ENCODE measurements around the gene FAM98C.

The FAM98C gene

DNA sequence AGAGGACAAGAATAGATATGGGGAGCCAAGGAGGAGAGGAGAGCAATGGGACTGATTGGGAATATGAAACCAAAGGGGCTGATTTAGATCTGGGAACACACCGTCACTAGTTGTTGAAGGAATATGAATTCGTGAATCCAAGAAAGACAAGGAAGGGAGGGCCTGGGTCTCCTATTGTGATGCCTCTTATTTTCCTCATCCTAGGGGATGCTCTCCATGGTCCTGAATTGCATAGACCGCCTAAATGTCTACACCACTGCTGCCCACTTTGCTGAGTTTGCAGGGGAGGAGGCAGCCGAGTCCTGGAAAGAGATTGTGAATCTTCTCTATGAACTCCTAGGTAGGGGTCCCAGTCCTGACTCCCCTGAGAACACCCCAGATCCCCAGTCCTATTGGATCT is 52.1 kb downstream of the FAM98C start:
- H3K4me1 ChIP-seq (ENCODE audit: insufficient read depth, low read length) = no peaks in the 10 kb centered on the region
- TF ChIP-seq, protein P1, sequence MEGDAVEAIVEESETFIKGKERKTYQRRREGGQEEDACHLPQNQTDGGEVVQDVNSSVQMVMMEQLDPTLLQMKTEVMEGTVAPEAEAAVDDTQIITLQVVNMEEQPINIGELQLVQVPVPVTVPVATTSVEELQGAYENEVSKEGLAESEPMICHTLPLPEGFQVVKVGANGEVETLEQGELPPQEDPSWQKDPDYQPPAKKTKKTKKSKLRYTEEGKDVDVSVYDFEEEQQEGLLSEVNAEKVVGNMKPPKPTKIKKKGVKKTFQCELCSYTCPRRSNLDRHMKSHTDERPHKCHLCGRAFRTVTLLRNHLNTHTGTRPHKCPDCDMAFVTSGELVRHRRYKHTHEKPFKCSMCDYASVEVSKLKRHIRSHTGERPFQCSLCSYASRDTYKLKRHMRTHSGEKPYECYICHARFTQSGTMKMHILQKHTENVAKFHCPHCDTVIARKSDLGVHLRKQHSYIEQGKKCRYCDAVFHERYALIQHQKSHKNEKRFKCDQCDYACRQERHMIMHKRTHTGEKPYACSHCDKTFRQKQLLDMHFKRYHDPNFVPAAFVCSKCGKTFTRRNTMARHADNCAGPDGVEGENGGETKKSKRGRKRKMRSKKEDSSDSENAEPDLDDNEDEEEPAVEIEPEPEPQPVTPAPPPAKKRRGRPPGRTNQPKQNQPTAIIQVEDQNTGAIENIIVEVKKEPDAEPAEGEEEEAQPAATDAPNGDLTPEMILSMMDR (IDR thresholded peaks at IDR 0.05; ENCODE audit: borderline replicate concordance, extremely low read depth, low read length, poor library complexity, severe bottlenecking) = no peak
- TF ChIP-seq EZH2 (IDR thresholded peaks at IDR 0.05; ENCODE audit: borderline replicate concordance, low read depth, low read length, severe bottlenecking) = no peak
- ATAC-seq (ENCODE audit: insufficient read depth, low read depth) = peak; percentile 76; the same call in 2 of the 3 replicates
- no peaks in the 10 kb centered on the region for H3K79me2 ChIP-seq (ENCODE audit: insufficient read depth, low read length)
- H3K4me2 ChIP-seq (ENCODE audit: insufficient read depth, low read length) = no peak overlapping the region
- H3K27ac ChIP-seq (ENCODE audit: low read length) = no peak overlapping the region
- no peaks in the 10 kb centered on the region for H3K27me3 ChIP-seq (ENCODE audit: insufficient read depth, low read length, poor library complexity)
- peak; percentile 50 for DNase-seq
- H3K9me3 ChIP-seq (ENCODE audit: insufficient read depth, low read length, severe bottlenecking) = no peaks in the 10 kb centered on the region
- H3K4me3 ChIP-seq (ENCODE audit: low read depth in 1 of 2, low read length in 2 of 2) = no peak overlapping the region
- H2AFZ ChIP-seq (ENCODE audit: low read depth, low read length) = no peak overlapping the region
- H4K20me1 ChIP-seq (ENCODE audit: insufficient read depth, low read length) = 0 out of 2 replicates have a peak, but pooled peaks cover 1% of the 10 kb centered on the region
- no peaks in the 10 kb centered on the region for H3K36me3 ChIP-seq (ENCODE audit: insufficient read depth, low read length)
- no peak overlapping the region for H3K9ac ChIP-seq (ENCODE audit: low read depth, low read length)

DNA sequence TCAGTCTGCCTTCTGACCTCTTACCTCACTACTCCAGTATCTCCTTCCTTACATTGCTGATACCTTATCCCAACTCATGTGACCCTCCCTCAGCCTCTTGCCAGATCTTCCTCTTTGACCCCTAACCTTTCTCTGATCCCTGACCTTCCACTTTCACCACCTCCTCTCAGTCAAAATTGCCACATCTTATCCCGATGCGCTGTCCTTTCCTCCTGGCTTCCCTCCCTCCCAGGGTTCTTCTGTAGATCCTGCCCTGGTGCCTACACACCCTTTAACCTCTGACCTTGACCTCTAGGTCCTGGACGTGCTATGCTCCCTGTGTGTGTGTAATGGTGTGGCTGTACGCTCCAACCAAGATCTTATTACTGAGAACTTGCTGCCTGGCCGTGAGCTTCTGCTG is 54.3 kb downstream of the FAM98C start:
- no peak overlapping the region for H3K9ac ChIP-seq (ENCODE audit: low read depth, low read length)
- no peak overlapping the region for H3K27ac ChIP-seq (ENCODE audit: low read length)
- H3K4me2 ChIP-seq (ENCODE audit: insufficient read depth, low read length) = no peak overlapping the region
- no peaks in the 10 kb centered on the region for H3K4me1 ChIP-seq (ENCODE audit: insufficient read depth, low read length)
- no peaks in the 10 kb centered on the region for H4K20me1 ChIP-seq (ENCODE audit: insufficient read depth, low read length)
- H3K36me3 ChIP-seq (ENCODE audit: insufficient read depth, low read length) = no peaks in the 10 kb centered on the region
- TF ChIP-seq EZH2 (IDR thresholded peaks at IDR 0.05; ENCODE audit: borderline replicate concordance, low read depth, low read length, severe bottlenecking) = no peak
- TF ChIP-seq, protein P1 (IDR thresholded peaks at IDR 0.05; ENCODE audit: borderline replicate concordance, extremely low read depth, low read length, poor library complexity, severe bottlenecking) = no peak
- no peaks in the 10 kb centered on the region for H3K79me2 ChIP-seq (ENCODE audit: insufficient read depth, low read length)
- H3K9me3 ChIP-seq (ENCODE audit: insufficient read depth, low read length, severe bottlenecking) = no peaks in the 10 kb centered on the region
- no peak for ATAC-seq (ENCODE audit: insufficient read depth, low read depth)
- no peaks in the 10 kb centered on the region for H3K27me3 ChIP-seq (ENCODE audit: insufficient read depth, low read length, poor library complexity)
- no peak overlapping the region for H2AFZ ChIP-seq (ENCODE audit: low read depth, low read length)
- DNase-seq = no peak
- H3K4me3 ChIP-seq (ENCODE audit: low read depth in 1 of 2, low read length in 2 of 2) = no peak overlapping the region

DNA sequence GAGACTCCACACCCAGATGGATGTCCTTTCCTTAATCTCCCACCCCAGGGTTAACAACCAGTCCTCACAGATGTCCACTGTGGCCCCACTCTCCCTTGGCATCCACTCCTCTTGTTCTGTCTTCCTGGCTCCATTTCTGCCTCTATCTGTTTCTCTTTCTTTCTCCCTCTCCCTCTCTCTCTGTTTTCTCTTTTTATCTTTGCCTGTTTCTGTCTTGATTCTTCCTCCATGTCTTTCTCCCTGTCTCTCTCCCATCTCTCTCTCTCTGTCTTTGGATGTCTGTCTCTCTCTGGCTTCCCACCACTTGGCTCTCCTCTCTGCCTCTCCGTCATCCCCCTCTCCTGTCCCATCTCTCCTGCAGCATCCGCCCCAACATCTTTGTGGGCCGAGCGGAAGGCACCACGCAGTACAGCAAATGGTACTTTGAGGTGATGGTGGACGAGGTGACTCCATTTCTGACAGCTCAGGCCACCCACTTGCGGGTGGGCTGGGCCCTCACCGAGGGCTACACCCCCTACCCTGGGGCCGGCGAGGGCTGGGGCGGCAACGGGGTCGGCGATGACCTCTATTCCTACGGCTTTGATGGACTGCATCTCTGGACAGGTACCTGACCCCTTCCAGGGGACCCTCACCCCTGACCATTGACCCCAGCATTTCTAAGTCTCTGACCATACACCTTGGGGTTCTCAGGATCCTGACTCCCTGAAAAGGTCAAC is 55.0 kb downstream of the FAM98C start:
- no peak for ATAC-seq (ENCODE audit: insufficient read depth, low read depth)
- Histone ChIP-seq H3K79me2 (ENCODE audit: insufficient read depth, low read length) (no peaks in the 10 kb centered on the region), H3K36me3 (ENCODE audit: insufficient read depth, low read length) (no peaks in the 10 kb centered on the region), H3K9me3 (ENCODE audit: insufficient read depth, low read length, severe bottlenecking) (no peaks in the 10 kb centered on the region), H2AFZ (ENCODE audit: low read depth, low read length) (no peak overlapping the region), H4K20me1 (ENCODE audit: insufficient read depth, low read length) (no peaks in the 10 kb centered on the region), H3K9ac (ENCODE audit: low read depth, low read length) (no peak overlapping the region), H3K4me1 (ENCODE audit: insufficient read depth, low read length) (no peaks in the 10 kb centered on the region), H3K4me3 (ENCODE audit: low read depth in 1 of 2, low read length in 2 of 2) (no peak overlapping the region), H3K27ac (ENCODE audit: low read length) (no peak overlapping the region), H3K4me2 (ENCODE audit: insufficient read depth, low read length) (no peak overlapping the region), H3K27me3 (ENCODE audit: insufficient read depth, low read length, poor library complexity) (no peaks in the 10 kb centered on the region)
- DNase-seq = no peak
- TF ChIP-seq EZH2 (IDR thresholded peaks at IDR 0.05; ENCODE audit: borderline replicate concordance, low read depth, low read length, severe bottlenecking) = no peak
- TF ChIP-seq, protein P1 (IDR thresholded peaks at IDR 0.05; ENCODE audit: borderline replicate concordance, extremely low read depth, low read length, poor library complexity, severe bottlenecking) = no peak
